HG03442 (cell line): ENCODE results near the gene COMMD10.
A peak's percentile ranks its signal among the peaks of the same experiment; 100 is the strongest.

ENCODE experiments used
- ATAC-seq: cut with Tn5 transposase; IDR thresholded peaks from one replicate; pipeline ENCODE4 v1.9.1; 2021; ENCODE audit warnings: mild to moderate bottlenecking, moderate library complexity; ENCODE audit not compliant: unreplicated experiment

COMMD10 gene

DNA sequence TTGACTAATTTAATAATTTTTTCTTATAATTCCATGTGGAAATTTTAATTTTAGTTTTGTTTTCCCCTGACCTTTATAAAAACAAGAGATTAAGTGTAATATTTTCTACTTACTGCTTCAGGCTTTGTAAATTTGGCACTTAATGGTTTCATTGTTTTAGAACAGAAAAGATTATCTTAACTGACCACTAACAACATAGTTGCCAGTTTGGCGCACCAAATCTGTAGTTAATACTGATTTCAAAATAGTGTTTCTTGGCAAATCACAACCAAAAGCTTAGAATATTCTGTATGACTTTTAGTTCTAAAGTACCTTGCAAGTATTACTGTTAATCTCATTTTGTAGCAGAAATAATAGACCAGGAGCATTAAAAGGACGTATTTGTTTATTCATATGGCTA is 124.3 kb downstream of the COMMD10 start:
- ATAC-seq = no peak

DNA sequence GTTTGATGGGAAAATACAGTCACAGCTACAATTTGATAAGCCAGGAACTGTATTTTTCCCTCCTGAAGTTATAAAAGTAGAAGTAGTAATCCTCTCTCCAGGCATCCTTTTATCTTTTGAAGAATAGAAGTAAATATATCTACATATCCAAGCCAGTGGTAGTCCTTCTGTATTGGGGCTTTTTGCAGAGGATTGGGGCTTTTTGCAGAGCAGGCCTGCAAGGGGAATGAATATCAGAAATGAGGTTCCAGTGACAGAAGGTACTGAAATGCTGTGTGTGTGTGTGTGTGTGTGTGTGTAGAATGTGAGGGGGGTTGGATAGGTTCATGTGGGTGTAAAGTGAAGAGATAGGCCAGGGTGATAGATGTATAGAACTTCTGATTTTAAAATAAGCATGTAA is 127.4 kb downstream of the COMMD10 start:
- no peak for ATAC-seq

DNA sequence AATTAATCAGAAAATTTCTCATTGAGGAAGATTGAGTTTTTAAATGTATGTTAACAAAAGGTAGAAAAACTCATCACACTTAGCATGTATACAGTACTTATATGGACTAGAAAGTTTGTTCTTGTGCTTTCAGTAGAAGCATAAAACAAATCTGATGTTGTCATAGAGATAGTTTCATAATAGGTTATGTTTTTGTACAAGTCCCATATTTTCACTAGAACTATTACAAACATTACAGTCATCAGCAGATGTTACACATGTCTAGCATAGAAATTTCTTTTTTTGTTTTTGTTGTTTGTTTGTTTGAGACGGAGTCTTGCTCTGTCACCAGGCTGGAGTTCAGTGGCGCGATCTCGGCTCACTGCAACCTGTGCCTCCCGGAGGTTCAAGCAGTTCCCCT is 131.4 kb downstream of the COMMD10 start:
- no peak for ATAC-seq

DNA sequence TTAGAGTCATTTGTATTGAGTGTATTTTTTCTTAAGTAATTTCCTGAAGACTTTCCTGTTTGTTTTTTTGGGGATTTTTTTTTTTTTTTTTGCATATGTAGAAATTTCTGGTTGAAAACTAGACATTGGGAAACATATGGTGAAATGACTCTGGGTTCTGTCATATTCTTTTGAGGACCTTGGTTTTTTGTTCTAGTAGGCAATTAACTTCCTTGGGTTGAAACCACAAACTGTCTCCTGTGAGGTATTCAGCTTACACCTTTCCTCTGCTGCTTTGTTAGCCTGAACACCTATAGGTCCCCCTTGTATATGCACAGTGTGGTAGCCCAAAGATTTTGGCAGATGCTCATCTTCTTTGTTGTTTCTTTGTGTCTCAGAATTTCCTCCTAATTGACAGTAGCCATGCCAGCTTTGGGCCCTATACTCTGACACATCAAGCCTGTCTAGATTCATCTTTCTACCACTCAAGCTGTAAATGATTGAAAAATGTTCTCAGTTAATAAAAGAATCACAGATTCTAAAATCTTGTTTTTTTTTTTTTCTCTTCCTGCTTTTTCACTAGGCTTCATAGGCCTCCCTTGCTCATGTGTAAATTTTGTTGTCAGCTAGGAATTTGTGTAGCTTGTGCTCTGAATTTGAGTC is 140.6 kb downstream of the COMMD10 start:
- ATAC-seq = no peak

DNA sequence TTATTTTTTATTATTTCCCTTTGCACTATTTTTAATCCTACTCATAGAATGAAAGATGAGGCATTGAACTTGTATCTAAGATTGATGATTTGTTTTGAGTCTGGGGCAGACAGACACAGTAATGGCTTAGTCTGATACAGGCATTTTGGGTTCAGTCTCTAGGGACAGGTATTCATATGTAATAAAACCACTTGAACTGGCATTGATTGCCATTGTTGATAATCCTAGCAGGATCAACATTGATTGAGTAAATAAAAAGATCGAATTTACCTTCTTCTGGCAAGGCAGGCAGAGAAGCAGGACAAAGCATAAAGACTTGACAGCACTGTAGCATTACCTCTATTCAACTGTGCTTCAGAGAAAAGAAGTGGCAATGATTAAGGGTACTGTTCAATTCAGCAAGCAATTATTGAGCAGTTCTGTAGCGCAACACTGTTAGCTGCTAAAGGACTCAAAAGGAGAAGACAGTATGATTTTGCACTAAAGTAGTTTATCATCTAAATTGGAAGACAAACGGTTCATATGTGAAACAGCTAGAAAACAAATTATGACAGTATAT is 144.4 kb downstream of the COMMD10 start:
- no peak for ATAC-seq

DNA sequence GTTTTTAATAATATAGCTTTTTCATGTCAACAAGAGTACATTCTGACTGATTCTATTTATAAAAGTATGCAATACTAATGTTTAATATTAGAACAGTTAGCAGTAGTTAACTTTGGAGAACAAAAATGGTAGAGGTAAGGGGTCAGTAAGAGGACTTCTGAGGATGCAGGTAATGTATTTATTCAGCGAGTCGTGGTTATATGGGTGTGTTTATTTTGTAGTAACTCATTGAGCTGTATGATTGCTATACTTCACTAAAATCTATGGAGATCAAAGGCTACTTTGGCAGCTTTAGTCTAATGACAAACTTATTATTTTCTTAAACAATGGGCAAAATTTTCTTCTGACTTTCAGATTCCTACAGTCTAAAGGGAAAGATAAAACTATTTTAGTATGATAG is 146.5 kb downstream of the COMMD10 start:
- no peak for ATAC-seq

DNA sequence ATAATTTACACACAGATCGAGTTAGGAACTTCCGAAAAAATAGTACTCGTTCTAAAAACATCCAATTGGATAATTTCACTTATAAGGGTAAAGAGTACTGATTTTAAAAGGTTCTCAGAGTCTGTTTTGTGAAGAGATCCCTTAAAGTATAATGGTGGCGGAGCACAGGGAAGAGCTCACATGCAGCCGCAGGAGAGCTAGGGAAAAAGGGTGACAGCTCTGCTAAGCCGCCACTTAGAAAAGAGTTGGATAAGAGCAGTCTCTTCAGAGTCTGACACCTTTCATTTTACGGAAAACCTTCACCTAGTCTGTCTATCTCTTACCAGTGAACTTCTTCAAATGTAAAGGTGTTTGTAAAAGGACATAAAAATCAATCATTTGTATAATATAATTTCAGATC is 149.9 kb downstream of the COMMD10 start:
- ATAC-seq = no peak

DNA sequence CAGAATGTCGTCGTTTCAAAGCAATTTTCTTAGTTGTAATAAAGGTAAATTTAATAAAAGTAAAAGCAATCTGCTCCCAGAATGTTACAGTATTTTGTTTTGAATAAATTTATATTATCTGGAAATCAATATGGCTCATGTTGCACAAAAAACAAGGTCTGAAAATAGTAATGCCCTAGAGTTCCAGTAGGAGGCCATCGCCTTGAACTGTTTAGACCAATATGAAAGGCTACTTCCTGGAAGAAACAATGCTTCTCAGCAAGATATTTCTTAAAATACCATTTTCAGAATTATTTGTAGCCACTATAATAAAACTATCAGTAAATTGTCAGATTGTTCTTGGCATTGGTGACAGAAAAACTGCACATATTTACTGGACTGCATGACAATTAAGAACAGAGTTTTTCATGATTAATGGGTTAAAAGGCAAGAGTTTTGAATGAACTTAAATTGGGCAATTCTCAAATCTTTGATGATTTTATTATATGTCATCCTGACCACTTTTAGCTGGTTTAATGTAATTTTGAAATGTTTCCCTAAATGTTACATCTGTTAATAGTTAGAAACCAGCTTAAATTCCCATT is 153.2 kb downstream of the COMMD10 start:
- ATAC-seq = no peak

DNA sequence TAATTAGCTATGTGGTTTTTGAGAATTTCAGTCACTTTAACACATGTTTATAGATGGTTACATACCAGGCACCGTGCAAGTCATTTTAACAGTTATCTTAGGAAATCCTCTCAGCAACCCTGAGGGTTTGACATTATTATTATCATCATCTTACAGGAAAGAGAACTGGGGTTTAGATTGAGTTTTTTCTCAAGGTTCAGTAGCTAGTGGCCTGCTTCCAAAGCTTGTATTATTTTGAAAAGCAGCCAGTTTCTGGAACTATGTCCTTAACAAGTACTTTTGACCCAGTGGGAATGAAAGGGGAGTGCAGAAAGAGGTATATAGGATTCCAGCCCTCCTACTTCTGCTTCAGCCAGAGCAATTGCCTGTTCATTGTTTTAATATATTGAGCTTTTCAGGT is 157.5 kb downstream of the COMMD10 start:
- ATAC-seq = no peak

DNA sequence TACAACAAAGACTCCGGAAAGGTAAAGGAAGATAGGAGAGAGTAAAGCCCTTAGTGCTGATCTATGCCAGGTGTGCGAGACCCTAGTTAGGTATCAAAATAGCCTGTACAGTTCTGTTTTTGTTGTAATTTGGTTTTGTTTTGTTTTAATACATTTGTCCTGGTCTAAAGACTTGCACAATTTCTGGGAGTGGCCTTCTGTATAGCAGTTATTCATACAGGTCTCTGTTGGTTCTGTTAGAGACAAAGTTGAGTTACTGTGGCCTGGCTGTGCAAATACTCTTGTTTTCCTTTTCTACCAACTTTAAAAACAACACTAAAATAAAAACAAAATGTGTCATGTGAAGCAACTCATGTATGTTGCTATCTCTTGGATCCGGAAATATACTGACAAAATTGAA is 163.6 kb downstream of the COMMD10 start:
- no peak for ATAC-seq

DNA sequence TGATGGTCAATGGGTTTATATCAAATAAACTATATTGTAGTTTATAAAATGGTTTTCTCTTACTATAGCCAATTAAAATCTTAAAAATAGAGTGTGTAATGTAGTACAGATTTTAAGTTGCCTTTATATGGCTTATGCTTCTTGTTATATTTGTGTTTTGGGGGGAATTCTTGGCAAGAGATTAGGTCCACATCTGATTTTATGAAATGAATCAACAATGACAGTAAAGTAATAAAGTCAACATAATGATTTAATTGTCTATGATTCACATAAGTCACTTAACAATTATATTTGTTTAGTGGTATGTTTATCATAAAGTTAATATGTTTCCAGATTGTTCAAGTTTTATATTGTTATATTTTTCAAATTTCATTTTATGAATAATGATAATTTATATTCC is 164.8 kb downstream of the COMMD10 start:
- no peak for ATAC-seq

DNA sequence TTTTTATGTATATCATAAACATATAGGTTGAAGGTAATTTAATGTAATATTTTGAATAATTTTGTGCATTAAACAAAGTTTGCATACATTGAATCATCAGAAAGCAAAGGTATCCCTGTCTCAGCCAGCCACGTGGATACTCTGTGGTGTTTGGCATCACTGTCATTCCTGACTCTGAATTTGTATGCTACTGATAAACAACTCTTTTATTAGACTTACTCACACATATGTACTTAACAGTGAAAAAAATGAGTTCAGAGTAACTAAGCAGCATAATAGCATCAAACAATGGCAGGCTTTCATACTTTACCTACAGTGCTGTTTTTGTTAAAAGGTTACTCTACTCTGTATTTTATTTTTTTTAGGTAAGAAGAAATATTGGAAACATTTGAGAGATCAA is 171.9 kb downstream of the COMMD10 start:
- no peak for ATAC-seq

DNA sequence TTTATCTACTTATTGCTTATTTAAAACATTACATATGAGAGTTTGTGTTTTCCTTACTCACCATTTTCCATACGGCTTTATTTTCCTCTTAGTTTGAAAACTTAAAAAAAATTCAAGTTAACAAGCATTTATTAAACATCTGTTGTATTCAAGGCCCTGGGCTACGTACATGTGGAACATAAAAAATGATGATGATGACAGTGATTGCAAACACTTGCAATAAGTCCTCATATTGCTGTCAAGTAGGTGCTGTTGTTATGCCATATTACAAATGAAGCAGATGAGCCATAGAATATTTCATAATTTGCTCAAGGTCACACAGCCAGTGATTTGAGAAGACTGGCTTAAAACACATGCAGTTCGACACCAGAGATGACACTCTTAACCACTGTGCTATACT is 180.6 kb downstream of the COMMD10 start:
- no peak for ATAC-seq

DNA sequence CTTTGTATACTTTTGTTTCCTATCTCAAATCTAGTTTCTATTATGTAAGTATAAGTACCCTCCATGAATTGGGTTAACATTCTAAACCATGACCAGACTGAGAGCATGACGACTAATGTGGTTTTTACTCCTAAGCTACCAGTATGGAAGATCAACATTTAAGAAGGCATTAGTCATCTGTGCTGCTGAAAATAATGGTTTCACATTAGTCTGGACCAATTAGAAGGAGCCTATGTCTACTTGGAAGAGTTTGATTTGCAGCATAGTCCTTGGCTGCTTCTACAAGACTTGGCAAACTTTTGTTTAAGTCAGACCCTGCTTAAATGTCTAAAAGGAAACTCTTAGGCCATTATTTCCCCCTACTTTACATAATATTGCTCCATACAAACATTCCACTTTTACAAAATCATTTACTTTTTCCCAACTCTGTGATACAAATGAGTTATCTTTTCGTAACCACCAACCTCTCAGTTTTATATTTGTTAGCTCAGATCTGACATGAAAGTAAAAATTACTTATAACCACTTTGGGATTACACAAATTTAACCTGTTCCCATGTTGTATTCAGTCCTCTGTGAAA is 186.7 kb downstream of the COMMD10 start:
- no peak for ATAC-seq

DNA sequence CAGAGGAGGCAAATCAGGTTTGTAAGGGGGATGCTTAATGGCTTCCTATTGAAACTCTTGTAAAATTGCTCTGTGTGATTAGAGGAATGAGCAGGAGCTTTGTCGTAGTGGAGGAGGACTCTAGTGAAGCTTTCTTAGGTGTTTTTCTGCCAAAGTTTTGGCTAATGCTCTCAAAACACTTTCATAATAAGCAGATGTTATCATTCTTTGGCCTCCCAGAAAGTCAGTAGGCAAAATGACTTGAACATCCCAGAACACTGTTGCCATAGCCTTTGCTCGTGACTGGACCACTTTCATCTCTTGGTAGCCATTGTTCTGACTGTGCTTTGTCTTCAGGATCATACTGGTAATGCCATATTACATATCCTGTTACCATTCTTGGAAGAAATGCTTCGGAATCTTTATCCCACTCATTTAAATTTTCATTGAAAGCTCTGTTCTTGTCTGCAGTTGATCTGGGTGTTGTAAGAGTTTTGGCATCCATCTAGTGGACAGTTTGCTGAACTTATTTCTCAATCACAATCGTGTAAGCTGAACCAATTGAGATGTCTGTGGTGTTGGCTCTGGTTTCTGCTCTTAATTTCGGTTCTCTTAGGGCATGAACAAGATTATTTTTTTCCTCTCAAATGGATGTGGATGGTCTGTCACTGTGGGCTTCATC is 187.6 kb downstream of the COMMD10 start:
- no peak for ATAC-seq

DNA sequence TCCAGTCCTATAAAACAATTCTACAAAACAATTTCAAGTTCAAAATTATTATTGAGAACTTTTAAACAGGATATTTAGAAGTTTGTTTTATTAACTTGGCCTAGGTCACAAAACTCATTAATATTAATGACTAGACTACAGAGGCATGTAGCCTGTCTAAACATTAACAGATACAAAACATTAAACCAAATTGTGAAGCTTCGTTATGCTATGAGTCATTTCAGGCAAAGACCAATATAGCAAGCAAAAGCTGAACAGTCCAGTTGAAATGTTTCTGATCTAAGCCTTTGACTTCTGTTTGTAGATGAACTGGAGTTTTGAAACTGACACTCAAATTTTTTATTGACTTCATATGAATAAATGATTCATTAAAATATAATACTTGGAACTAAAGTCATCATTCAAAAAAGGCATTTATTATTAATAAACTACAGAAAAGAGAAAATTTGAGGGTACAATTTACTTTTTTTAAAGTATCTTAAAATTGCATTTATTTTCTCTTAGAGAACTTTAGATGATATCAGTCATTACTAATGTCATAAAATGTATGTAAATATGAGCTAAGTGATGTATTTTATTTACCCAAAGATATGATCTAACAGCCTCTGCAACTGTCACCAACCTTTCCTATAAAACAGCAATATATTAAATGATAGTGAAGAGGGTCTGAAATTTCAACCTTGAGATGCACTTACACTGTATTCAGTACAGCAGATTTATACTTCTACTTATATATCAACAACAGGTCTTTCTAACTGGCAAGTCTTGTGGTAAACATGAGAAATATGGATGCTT is 188.8 kb downstream of the COMMD10 start:
- peak; percentile 97 for ATAC-seq

DNA sequence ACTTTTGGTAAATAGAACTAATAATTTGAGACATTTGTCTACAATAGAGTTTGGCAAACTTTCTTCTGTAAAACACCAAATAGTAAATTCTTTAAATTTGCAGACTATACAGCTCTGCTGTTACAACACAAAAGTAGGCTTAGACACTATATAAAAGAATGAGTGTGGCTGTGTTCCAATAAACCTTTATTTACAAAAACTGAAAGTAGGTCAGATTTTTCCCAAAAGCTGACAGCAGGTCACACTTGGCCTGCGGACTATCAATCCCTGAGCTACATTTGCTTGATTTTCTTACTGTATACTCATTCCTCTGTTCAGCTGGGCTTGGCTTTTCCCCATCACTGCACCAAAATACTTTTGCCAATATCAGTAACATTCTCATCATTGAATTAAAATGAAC is 189.4 kb downstream of the COMMD10 start:
- ATAC-seq = no peak

DNA sequence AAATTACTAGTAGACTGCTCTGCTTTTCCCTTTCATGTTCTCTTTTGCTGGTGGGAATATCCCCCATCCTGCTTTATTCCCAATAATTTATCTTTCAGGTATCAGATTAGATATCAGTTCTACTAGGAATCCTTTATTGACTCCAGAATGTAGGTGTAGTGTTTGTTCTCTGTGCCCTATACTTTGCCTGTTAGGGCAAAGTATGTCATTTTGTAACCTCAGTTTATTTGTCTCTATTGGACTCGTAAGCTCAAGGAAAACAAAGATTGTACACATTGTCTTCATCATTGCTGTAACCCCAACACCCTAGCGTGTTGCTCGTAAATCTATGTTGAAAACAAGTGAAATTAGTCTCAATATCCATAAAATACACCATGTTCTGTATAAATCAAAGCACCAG is 190.5 kb downstream of the COMMD10 start:
- no peak for ATAC-seq

DNA sequence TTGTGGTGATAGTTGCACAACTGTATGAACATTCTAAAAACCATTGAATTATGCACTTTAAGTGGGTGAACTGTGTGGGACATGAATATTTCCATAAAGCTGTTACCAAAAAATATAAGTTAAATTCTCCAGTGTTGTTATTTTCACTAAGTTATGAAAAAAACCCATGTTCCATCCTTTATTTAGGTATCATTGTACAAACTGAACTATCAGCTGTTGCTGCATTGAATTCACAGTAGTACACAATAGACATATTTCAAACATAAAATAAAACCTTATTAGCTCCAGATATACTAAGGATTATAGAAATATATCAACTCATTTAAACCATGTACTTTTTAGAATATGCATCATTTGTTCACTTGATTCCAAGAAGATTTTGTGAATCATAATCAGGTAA is 192.1 kb downstream of the COMMD10 start:
- no peak for ATAC-seq

DNA sequence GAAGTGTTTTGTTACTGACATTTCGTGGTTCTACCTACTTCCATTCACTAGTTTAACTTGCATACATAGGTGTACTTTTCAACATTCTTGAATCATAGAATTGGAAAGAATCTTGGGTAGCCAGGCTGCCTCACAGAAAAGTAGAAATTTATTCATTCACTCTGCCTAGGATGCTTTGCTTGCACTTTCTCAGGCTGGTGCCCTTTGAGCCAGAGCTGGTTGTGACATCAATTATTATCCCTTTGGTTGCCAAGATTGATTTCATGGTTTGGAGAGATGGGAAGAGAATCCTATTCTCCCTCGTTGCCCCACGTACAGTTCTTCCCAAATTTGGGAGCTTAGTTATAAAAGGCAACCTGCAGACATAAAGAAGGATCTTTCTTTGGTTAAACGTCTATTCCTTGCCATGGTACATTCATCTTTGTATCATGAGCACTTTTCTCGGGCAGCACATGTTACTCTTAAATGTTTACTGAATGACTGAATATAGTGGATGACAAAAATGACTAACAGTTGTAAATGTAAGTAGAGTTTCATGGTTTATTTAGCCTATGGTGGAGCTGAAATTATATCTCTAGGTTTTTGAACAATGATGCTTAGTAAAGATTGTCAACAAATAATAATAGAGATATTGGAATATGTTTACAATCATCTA is 195.5 kb downstream of the COMMD10 start:
- ATAC-seq = no peak

DNA sequence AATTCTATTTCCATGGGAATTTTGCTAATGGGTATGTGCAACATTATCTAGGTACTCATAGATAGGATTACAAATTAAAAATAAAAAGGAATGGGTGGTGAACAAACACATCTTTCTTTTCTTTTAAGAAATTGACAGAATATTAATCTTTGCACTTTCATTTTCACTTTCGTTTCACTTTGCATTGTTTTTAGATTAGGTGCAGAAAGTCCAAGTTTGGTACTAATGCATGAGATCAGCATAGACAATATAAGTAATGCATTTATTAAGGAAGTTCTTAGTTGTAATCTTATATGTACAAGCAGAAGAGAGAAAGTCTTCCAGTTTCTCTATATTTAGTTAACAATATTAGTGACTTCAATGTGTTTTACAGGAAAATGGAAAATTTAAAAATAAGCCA is 196.5 kb downstream of the COMMD10 start:
- no peak for ATAC-seq
